Medulla oblongata (tissue), 1 donor: ENCODE results near the gene BEST4.
"Not testable (repeated sequence)": the region's sequence is repeated elsewhere in the genome, so short reads cannot be mapped to it uniquely, and the experiment has no call there.

Source experiments
- DNase-seq: peaks from one replicate; pipeline ENCODE4 v3.0.0-alpha.2; 2015; ENCODE audit errors: extremely low spot score

BEST4 gene

DNA sequence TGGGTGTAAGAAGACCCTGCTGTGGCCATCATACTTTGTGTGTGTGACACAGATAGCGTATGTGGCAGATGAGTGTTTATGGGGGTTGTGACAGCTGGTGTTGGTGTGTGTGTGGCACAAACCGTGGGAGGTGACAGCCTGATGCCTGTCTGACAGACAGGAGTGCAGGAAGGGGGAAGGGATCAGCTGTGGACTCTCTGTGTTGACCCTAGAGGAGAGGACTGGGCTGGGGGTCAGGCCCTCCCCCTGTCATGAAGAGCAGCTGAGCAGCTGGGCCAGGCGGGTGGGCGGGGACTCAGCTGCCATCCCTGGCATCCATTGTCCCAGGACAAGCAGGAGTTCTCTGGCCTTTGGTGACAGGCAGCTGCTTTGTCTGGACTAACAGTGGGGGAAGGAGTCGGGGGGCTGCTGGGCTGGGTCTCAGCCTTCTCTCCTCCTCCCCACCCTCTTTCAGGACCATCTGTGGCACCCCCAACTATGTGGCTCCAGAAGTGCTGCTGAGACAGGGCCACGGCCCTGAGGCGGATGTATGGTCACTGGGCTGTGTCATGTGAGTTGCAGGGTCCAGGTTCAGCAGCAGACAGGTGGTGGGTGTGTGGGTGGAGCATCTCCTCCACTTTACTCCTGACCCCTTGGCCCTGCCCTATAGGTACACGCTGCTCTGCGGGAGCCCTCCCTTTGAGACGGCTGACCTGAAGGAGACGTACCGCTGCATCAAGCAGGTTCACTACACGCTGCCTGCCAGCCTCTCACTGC, 14.5 kb upstream of the BEST4 start:
- peak; percentile 61 for DNase-seq

DNA sequence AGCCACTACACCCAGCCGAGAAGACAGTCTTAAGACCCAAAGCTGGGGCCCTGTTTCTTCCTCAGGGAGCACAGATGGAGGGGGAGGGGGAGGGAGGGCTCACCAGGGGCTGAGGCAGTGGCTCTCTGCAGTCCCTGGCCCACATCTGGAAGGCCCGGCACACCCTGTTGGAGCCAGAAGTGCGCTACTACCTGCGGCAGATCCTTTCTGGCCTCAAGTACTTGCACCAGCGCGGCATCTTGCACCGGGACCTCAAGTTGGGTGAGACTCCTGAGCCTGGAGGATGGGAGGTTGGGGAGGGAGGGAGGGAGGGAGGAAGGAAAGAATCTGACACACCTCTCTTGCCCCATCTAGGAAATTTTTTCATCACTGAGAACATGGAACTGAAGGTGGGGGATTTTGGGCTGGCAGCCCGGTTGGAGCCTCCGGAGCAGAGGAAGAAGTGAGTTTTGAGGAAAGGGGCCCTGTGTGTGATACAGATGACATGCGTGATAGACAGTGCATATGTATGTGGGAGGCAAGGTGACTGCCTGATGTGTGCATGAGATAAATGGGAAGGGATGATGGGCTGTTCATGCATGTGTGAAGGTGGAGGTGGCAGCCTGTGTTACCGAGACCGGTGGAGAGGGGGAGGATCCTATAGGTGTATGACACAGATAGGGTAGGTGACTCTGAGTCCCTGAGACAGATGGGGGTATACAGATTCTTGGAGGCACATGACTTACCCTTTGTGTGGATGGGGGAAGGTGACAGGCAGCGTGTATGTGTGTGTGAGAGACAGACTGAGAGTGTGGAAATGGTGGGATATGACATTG, 13.7 kb upstream of the BEST4 start:
- no peak for DNase-seq

DNA sequence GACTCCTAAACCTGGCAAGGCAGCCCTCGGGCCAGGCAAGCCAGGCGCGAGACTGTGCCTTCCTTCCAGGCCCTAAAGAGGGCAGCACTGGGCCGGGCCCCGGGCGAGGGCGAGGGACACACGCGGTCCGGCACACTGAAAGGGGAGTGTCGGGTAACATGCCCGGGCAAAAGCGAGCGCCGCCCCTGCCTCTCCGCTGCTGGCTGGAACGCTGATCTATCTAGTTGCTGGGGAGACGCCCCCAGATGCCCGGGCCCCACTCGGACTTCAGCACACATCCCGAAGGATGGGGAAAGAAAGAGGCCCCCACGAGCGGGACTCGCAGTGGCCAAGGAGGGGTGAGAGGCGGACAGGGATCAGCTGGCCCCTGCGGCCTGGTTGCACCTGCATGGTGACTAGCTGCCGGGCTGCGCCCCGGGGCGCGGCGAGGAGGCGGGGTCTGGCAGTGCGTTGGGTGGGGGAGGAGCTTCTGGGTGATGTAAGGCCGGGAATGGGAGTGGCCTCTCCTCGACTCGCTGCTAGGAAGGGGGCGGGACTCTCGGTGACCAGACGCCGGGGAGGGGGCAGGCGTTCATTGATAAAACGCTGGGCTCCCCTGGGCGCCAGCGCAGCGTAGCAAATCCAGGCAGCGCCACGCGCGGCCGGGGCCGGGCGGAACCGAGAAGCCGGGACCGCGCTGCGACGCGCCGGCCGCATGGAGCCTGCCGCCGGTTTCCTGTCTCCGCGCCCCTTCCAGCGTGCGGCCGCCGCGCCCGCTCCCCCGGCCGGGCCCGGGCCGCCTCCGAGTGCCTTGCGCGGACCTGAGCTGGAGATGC, 12.0 kb upstream of the BEST4 start, which contains the start of gene PLK3:
Gene PLK3, plus strand, starts transcription at position 608 of the 815 bp plus-strand sequence. Its CDS starts 87 bp downstream, at position 695.
- DNase-seq, result peak; percentile 99

DNA sequence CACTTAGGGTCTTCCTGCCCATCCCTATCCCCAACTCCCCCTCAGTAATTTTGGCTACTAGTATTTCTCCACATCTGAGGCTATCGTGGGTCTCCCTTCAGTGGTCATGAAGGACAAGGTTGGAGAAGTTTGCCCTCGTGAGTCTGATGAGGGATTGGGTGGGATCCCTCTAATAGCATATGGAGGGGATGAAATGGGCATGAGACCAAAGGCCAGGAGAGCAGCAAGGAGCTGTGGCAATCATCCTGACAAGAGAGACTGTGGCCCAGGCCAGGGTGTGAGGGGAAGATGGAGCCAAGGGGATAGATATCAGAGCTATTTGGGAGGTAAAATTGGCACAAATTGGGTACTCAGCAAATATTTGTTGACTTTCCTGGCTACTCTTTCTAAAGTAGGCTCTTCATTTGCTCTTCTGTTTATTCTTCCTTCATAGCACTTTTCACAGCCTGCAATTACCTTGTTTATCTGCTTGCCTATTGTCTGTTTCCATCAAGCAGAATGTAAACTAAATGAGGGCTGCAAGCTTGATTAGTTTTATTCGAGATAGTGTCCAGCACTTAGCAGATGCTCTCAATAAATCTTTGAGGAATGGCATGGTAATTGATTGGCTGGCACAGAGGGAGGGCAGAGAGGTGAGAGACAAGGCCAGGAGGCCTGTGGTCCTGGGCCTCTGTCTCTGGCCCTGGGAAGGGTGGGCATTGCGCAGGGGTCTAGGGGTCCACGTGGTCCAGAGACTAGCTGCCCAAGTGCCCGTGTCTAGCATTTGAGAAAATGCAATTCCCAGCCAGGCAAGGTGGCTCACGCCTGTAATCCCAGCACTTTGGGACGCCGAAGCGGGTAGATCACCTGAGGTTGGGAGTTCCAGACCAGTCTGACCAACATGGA, 10.8 kb upstream of the BEST4 start:
- no peak for DNase-seq

DNA sequence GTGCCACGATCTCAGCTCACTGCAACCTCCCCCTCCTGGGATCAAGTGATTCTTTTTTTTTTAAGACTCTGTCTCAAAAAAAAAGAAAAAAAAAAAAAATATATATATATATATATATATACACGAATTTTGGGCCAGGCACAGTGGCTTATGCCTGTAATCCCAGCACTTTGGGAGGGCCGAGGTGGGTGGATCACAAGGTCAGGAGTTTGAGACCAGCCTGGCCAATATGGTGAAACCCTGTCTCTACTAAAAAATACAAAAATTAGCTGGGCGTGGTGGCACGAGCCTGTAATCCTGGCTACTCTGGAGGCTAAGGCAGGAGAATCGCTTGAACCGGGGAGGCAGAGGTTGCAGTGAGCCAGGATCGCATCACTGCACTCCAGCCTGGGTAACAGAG, 9.9 kb upstream of the BEST4 start:
- not testable (repeated sequence) for DNase-seq

DNA sequence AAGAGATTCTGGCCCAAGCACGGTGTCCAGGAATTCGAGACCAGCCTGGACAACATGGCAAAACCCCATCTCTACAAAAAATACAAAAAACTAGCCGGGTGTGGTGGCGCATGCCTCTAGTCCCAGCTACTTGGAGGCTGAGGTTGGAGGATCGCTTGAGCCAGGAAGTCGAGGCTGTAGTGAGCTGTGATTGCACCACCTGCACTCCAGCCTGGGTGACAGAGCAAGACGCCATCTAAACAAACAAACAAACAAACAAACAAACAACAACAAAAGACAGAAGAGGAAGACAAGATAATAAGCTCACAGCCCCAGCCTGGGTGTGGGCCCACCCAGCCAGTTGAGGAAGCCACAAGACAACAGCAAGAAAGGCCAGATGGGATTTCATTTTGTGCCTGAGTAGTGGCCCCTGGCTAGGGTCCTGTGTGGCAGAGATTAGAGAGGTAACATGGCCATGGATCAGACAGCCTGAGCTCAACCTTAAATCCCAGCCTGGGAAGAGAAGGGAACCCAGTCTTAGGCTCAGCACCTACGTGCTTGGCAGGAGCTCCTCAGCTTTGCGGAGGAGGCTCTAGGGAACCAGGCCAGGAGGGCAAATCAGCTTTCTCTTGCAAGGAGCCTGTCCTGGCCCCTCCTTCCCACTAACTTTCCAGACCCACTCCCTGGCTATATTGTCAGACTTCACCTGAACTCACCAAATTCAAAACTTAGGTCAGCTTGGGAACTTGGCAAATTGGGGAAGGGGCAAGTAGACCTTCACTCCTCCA, 4.9 kb upstream of the BEST4 start:
- DNase-seq, result no peak

DNA sequence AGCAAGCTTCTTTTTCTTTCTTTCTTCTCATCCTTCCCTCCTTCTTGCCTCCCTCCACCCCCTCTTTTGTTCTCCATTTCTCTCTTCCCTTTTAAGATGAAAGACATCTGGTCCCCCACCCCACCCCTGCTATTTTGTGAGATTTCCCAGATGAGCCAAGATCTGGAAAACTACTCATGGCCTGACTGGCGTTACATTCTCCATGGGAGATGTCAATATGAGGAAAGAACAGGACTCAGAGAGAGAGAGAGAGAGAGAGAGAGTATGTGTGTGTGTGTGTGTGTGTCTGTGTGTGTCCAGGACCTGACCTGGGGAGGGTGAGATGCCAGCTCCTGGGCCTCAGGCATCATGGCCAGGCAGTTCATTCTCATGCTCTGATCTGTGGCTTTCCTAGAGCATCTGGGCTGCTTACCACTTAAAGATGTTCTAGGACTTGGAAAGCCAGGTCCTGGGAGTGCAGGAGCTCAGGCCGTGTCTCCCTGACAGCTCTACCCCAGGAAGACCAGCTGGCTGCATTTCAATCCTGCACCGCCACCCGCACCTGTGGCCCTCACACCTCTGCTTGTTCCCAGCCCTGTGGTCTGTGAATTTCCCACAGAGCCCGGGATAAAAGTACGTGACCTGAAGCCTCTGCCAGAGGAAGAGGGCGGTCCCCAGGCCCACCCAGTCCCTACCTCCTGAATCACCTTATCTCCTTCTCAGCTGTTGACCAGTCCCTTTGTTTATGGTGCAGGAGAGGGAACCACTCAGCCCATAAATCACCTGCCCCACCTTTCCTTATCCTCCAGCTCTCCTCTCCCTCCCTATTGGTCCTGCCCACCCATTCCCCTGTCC, 3.2 kb upstream of the BEST4 start:
- no peak for DNase-seq

DNA sequence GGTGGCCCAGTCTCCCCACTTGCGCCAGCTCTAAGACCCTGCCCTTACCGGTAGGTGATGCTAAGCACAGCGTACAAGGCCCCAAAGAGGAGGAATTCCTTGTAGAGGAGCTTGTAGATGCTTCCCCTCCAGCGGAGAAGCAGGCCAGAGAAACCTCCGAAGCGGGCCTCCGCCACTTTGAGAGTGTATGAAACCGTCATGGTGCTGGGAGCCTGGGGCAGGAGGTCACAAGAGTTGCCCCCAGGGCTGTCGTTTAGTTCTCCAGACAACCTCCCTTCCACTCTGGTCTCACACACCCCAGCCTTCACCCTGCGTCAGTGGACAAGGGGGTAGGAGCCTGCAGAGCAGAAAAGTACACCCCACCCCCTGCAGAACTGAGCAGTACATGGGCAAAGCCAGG, 464 bp downstream of the BEST4 start:
- no peak for DNase-seq

DNA sequence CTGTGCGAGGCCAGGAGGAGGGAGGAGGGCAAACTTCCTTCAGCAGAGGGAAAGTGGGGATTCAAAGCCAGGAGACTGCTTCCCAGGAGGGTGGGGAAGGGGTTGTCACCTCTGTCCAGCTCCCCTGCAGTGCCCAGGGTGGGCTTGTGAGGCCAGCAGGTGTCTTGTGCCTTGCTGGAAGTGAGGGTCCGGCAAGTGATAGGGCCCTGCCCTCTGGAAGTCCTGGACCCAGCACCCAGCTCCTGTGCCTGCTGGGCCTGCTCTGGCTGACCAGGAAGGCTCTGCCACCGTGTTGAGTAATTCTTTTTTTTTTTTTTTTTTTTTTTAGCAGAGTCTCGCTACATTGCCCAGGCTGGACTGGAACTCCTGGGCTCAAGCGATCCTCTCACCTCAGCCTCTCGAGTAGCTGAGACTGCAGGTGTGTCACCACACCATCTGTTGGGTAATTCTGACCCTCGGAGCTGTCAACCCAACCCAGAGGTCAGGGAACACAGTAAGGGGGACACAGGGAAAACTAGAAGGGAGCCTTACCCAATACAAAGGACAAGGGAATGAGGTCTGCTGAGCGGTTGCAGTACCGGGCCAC, 1.0 kb downstream of the BEST4 start:
- no peak for DNase-seq

DNA sequence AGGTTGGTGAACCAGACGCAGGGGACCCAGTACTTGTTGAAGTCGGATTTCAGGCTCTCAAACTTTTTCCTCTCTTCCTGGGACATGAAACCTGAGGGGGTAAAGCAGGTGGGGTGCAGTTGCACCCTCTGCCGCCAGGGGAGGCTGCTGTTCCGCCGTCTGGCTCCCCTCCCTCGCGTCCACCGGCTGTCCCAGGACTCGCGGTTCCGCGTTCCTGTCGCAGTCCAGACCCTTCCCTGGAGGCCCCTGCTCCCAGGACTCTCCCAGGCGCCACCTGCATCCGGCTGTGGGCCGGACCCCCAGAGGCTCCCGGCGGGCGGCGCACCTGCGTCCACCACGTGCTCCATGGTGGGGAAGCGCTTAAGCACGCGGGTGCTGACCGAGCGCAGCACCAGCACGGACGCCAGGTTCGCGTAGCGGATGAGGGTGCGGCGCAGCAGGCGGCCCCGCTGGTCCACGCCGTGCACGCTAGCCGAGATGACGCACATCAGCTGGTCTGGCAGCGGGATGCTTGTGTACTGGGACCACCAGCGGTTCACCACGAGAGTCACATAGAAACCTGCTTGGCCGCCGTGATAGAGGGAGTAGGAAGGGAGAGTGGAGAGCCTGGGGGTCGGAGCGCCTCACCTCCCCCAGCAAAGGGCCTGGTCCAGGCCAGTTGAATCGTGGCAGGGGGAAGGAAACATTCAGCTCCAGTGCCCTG, 1.7 kb downstream of the BEST4 start:
- DNase-seq, result peak; percentile 35

DNA sequence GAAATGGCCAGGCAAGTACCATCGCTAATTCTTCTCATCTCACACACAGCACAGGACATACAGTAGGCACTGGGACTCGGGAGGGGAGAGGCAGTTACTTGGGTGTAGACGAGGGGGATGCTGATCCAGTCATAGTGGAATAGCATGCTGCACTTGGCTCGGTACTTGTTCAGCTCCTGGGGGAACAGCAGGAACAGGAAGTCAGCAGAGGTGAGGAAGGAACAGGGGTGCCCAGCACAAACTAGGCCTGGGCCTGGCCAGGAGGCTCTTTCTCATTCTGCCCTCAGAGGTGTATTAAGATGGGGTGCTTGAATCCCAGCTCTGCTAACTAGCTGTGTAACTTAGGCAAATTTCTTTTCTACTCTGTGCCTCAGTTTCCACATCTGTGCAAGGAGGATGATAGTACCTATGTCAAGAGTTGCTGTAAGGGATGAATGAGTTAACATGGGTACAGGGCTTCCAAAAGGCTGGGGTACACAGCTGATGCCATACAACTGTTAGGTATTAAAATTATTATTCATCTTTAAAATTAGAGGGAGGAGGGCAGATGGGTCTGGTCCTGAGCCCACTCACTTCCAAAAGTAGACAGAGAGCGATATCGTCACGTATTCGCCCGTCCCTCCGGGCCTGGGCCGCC, 2.4 kb downstream of the BEST4 start:
- DNase-seq, result no peak

DNA sequence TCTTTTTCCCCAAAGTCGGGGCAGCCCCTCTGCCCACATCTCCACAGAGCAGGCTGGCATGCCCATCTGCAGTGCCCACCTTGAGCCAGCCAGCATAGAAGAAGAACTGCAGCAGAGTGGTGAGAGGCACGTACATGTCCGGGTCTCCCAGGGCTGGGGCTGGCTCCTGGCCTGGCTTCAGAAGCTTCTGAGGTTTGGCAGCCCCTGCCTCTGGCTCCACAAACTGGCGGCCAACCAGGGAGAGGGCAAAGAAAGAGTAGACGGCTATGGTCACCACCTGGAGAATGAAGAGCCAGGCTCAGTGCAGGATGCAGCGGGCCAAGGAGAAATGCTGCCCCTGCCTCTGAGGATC, 3.0 kb downstream of the BEST4 start:
- DNase-seq, result no peak

DNA sequence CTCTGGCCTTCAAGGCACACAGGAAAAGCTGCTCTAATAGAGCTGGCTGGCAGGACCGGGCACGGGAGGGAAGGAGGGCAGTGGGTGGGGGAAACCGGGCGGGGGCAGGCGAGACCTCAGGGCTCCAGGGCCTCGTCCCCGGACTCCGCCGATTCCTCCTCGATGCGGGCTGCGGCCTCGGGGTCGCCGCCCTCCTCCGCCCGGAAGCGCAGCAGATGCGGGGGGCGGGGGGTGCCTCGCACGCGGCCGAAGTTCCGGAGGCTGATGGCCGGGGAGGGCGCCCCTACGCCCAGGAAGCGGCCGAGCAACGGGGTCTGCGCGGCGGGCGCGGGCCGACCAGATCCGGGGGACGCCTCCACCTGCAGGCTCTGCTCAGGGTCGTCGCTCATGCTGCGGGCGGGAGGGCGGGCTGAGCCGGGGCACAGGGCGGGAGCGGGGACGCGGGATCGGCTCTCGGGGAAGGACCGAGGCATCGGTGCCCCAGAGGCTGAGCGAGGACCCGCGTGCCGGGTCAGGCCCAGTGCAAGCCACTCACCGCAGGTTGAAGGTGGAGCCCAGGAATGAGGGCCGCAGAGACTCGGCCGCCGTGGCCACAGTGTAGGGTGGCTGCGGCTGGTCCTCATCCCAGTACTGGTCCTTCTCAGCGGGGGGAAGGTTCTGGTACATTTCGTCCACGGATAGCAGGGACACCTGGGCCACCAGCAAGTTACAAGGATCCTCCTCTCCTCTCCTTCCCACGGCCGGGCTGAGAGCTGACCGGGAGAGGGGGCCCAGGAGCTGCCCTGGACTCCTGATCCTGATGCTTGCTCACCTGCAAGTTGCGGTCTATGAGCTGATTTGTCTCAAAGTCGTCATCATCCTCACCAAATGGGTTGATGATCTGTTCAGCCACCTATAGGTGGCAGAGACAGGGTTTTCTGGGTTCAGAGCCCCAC, 3.6 kb downstream of the BEST4 start:
- DNase-seq, result no peak

DNA sequence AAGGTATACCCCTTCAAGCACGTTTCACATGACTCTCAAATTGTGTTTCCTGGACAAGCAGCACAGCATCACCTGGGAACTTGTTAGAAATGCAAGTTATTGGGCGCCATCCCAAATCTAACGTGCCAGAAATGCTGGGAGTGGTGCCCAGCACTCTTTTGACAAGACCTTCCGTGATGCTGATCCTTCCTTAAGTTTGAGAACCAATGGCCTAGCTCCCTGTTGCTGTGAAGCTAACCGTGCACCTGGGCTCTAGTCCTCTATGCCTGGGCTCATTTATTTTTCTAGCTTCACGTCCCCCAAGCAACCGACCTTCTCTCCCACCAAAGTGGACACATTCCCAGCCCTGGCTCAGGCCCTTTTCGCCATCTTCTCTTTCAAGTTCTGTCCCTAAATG, 4.3 kb downstream of the BEST4 start:
- DNase-seq, result no peak

DNA sequence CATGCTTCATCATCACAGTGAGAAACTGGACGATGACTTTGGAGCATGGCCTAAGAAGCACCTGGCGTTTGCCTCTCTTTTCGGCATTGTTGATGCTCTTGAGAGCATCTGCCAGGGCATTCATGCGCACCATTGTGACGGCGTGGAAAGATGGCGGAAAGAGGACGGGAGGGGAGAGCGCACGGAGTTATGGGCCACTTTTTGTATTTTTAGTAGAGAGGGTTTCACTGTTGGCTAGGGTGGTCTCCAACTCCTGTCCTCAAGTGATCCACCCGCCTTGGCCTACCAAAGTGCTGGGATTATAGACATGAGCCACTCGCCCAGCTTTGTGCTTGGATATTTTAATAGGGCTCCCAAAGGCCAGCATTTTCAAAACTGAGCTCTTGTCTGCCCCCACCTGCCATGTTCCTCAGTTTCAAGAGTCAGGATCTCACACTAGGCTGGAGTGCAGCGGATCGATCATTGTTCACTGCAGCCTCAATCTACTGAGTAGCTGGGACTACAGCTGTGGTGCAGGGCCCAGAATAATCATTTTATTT, 7.3 kb downstream of the BEST4 start:
- DNase-seq, result no peak

DNA sequence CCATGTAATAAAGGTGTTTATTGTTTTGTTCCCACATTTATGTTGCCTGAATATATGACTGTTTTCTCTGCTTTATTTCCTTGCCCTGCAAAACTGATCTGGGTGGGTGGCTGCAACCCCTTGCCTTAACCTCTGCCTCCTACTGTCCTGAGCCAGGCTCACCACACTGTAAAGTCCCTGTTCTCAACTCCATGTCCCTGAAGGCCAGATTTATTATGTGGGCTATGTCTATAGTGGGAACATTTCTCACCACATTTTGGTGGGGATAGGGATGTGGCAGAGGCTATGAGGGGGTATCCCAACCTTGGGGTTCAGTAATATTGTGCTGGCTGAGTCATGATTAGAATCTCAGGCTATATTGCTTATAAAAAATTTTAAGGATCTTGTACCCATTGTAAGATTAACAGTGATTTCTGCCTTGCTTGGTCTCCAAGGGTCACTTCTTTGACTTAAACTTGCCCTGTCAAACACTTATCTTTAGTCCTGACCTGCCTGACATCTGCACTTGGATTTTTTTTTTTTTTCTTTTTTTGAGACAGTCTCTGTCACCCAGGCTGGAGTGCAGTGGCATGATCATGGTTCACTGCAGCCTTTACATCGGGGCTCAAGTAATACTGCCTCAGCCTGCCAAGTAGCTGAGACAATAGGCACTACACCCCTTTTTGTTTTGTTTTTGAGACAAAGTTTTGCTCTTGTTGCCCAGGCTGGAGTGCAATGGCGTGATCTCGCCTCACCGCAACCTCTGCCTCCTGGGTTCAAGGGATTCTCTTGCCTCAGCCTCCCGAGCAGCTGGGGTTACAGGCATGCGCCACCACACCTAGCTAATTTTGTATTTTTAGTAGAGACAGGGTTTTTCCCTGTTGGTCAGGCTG, 9.0 kb downstream of the BEST4 start:
- no peak for DNase-seq
